ENCODE results near the gene SIGLECL1.
A peak's percentile ranks its signal among the peaks of the same experiment; 100 is the strongest.

SIGLECL1 gene

DNA sequence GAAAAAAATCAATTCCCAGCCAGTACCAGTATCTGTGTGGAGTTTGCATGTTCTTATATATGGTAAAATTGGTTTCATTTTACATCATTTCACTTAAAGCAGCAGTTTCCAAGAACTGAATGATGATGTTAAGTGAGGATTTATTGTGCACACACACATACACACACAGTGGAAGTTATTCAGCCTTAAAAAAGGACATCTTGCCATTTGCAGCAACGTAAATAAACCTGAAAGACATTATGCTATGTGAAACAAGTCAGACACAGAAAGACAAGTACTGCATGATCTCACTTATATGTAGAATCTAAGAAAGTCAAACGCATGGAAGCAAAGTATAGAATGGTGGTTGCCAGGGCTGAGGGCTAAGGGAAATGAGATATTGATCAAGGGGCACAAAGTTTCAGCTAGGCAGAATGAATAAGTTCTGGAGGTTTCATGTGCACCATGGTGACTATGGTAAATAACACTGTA lies 5.3 kb downstream of the SIGLECL1 start:
- Histone ChIP-seq H3K27me3 (ENCODE audit: control insufficient read depth, insufficient read depth, low read length) (no peaks in the 10 kb centered on the region), H3K9ac (no peak overlapping the region), H3K9me3 (ENCODE audit: control insufficient read depth, low read length) (no peaks in the 10 kb centered on the region), H3K4me2 (ENCODE audit: low read length) (no peak overlapping the region), H2AFZ (no peak overlapping the region), H3K4me1 (no peaks in the 10 kb centered on the region), H3K36me3 (ENCODE audit: control insufficient read depth, insufficient read depth, low read length) (no peaks in the 10 kb centered on the region), H3K27ac (no peak overlapping the region), H3K79me2 (no peaks in the 10 kb centered on the region), H3K4me3 (ENCODE audit: low read depth, low read length) (no peak overlapping the region)
- TF ChIP-seq, protein P1, sequence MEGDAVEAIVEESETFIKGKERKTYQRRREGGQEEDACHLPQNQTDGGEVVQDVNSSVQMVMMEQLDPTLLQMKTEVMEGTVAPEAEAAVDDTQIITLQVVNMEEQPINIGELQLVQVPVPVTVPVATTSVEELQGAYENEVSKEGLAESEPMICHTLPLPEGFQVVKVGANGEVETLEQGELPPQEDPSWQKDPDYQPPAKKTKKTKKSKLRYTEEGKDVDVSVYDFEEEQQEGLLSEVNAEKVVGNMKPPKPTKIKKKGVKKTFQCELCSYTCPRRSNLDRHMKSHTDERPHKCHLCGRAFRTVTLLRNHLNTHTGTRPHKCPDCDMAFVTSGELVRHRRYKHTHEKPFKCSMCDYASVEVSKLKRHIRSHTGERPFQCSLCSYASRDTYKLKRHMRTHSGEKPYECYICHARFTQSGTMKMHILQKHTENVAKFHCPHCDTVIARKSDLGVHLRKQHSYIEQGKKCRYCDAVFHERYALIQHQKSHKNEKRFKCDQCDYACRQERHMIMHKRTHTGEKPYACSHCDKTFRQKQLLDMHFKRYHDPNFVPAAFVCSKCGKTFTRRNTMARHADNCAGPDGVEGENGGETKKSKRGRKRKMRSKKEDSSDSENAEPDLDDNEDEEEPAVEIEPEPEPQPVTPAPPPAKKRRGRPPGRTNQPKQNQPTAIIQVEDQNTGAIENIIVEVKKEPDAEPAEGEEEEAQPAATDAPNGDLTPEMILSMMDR (IDR thresholded peaks at IDR 0.05) = no peak

DNA sequence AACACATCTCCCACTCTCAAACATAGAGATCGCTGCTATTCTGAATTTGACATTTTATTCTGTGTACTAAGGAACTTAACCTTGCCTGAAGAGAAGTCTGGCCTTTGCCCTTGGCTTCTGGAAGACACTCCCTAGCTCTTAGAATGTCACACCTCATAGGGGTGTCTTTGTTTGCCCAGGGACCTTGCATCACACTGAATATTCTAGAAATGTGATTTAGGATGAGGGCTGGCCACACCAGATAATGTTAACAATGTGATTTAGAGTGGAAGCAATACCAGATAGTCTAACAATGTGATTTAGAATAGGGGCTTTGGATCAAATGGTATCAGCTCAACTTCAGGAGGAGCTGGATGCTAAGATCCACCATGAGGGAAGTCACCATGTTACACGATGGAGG lies 6.6 kb downstream of the SIGLECL1 start:
- no peak overlapping the region for H3K9ac ChIP-seq
- no peak overlapping the region for H3K4me3 ChIP-seq (ENCODE audit: low read depth, low read length)
- no peaks in the 10 kb centered on the region for H3K9me3 ChIP-seq (ENCODE audit: control insufficient read depth, low read length)
- H3K79me2 ChIP-seq = no peaks in the 10 kb centered on the region
- H3K36me3 ChIP-seq (ENCODE audit: control insufficient read depth, insufficient read depth, low read length) = no peaks in the 10 kb centered on the region
- no peak overlapping the region for H2AFZ ChIP-seq
- no peaks in the 10 kb centered on the region for H3K4me1 ChIP-seq
- no peak overlapping the region for H3K27ac ChIP-seq
- no peaks in the 10 kb centered on the region for H3K27me3 ChIP-seq (ENCODE audit: control insufficient read depth, insufficient read depth, low read length)
- no peak overlapping the region for H3K4me2 ChIP-seq (ENCODE audit: low read length)
- TF ChIP-seq, protein P1 (IDR thresholded peaks at IDR 0.05) = no peak

DNA sequence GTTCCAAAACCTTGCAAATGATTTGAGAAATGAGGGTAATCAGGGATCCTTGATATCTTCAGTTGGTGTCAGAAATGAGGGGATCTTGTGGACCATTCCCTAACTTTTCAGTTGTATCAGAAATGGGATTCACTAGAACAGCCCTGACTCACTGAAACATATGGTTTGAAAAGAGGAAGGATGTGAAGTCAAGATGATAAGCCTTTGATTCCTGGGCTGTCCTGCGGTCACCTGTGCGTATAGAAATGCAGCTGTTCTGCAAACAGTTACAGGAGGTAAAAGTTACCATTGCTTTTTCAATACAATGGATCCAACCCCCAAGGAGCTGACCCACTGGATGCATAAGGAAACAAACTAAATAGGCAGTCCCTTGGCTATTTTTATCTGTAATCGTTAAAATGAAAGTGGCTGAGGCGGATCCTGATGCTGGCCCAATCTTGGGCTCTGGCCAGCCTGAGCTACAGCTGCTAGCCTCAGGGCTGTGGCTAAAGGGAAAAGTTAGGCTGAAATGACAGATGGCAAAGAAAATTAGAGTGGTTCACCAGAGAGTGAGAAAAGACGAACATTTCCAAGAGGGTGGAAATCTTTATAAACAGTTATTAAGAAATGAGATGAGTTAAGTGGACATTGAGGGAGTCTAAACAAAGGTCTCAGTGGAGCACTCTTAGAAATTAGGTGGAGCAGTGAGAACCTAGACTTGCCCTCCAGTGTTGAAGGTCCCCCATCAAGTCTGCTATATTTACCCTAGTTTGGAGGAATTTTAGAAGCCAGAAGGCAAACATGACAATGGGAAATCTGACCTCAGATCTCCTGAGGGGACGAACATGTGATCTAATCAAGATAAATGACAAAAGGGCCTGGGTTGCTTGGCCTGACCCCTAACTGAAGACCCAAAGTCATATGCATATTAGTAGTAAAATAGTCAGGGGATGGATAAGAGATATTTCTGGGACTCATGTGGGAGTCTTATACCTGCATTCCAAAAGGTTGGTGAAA lies 7.6 kb downstream of the SIGLECL1 start:
- Histone ChIP-seq H3K4me1 (no peaks in the 10 kb centered on the region), H3K4me3 (ENCODE audit: low read depth, low read length) (no peak overlapping the region), H2AFZ (no peak overlapping the region), H3K27ac (no peak overlapping the region), H3K79me2 (no peaks in the 10 kb centered on the region), H3K27me3 (ENCODE audit: control insufficient read depth, insufficient read depth, low read length) (no peaks in the 10 kb centered on the region), H3K9me3 (ENCODE audit: control insufficient read depth, low read length) (no peaks in the 10 kb centered on the region), H3K36me3 (ENCODE audit: control insufficient read depth, insufficient read depth, low read length) (no peaks in the 10 kb centered on the region), H3K9ac (no peak overlapping the region), H3K4me2 (ENCODE audit: low read length) (no peak overlapping the region)
- TF ChIP-seq, protein P1 (IDR thresholded peaks at IDR 0.05) = no peak

DNA sequence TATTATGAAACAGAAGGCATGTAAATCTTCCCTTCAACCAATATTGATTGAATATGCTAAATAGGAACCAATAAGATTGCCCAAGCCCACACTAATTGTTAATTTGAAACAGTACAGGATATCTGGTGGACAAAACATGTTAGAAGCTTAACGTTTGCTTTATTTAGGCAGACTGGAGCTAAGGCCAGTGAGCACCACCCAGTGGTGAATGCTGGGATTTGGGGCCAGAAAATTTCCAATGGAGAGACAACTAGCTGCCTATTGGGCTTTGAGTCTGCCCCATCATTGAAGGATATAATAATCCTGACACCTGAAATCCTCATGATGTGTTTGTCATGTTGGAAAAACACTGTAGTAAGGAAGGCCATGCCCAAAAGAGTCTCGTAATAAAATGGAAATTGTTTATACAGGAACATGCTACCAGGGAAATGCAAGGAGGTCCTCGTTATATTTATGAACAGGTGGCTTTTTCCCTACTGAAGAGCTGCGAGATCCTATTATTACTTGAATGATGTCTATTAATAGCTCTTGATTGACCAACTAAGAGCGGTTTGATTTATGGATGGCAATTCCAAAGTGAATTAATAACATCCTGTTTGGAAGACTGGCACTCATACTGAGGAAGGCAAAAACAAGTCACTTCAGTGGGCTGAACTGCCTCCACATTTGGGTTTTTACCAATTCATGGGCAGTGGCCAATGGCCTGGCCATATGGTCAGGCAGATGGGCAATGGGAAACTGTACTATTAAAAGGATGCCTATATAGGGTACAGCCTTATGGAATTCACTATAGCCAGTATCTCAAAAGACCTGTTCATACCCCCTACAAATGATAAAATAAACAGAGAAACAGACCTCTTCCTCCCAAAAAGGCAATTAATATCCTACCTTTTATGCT lies 8.7 kb downstream of the SIGLECL1 start:
- Histone ChIP-seq H3K4me2 (ENCODE audit: low read length) (no peak overlapping the region), H3K9me3 (ENCODE audit: control insufficient read depth, low read length) (no peaks in the 10 kb centered on the region), H3K27me3 (ENCODE audit: control insufficient read depth, insufficient read depth, low read length) (no peaks in the 10 kb centered on the region), H3K9ac (no peak overlapping the region), H3K4me3 (ENCODE audit: low read depth, low read length) (no peak overlapping the region), H3K79me2 (no peaks in the 10 kb centered on the region), H2AFZ (no peak overlapping the region), H3K27ac (no peak overlapping the region), H3K4me1 (no peaks in the 10 kb centered on the region), H3K36me3 (ENCODE audit: control insufficient read depth, insufficient read depth, low read length) (no peaks in the 10 kb centered on the region)
- TF ChIP-seq, protein P1 (IDR thresholded peaks at IDR 0.05) = peak; percentile 75
